A673 (cell line): Measurements from ENCODE around the gene LGALS13. TPM values are rescaled to one million over a fixed set of nuclear protein-coding genes. Genes with fewer than 3 reads are reported as not detected.

ENCODE experiments used
- Bru-seq: library from RNA; stranded (reverse); fragments of 400-500 nt; gene quantifications from one replicate; lab custom pipeline; 2021; lab: Mats Ljungman, UMichigan
- BruChase-seq, 2 experiments: library from RNA; stranded (reverse); fragments of 400-500 nt; gene quantifications; one replicate each; lab custom pipeline; 2021; lab: Mats Ljungman, UMichigan
- BruUV-seq: library from RNA; stranded (reverse); fragments of 400-500 nt; replicated peaks from 2 replicates; lab custom pipeline; 2021; lab: Mats Ljungman, UMichigan
- CTCF ChIA-PET: fragments of 300-600 bp; sonication (Branson Sonifier 250); formaldehyde crosslinking; loops from one replicate; lab custom pipeline; 2022; ENCODE audit warnings: antibody characterized with exemption; lab: Charles Lee
- POLR2A ChIA-PET: fragments of 300-600 bp; sonication (Branson Sonifier 250); formaldehyde crosslinking; loops from one replicate; lab custom pipeline; 2022; ENCODE audit warnings: antibody characterized with exemption; ENCODE audit not compliant: low non-redundant PET; lab: Charles Lee
- DNase-seq: peaks from one replicate; pipeline ENCODE4 v3.0.0-alpha.2; 2015; ENCODE audit warnings: low spot score
- H3K27ac ChIP-seq: fragments of 200-600 bp; sonication (generic); 2 replicates; pipeline ENCODE4 v1.5.1; 2016; ENCODE audit warnings: mixed run types, low read depth, mild to moderate bottlenecking, mixed read lengths, antibody characterized with exemption, low read length; ENCODE audit not compliant: poor library complexity, severe bottlenecking
- H3K27me3 ChIP-seq: fragments of 200-600 bp; sonication (generic); replicated peaks from 2 replicates; pipeline ENCODE4 v1.6.1; 2017; ENCODE audit warnings: mixed run types, low read depth, mild to moderate bottlenecking, mixed read lengths, antibody characterized with exemption, low read length; ENCODE audit not compliant: insufficient read depth, poor library complexity
- H3K36me3 ChIP-seq: fragments of 200-600 bp; sonication (generic); 2 replicates; pipeline ENCODE4 v1.6.1; 2016; ENCODE audit warnings: mixed run types, mild to moderate bottlenecking, mixed read lengths, antibody characterized with exemption, low read length; ENCODE audit not compliant: insufficient read depth, poor library complexity, severe bottlenecking
- H3K4me1 ChIP-seq: fragments of 200-600 bp; sonication (generic); 2 replicates; pipeline ENCODE4 v1.6.1; 2017; ENCODE audit warnings: mixed run types, mild to moderate bottlenecking, mixed read lengths, antibody characterized with exemption, low read length; ENCODE audit not compliant: insufficient read depth, poor library complexity, severe bottlenecking
- H3K4me3 ChIP-seq: fragments of 200-600 bp; sonication (generic); 2 replicates; pipeline ENCODE4 v1.5.1; 2016; ENCODE audit warnings: low read depth, mixed run types, mild to moderate bottlenecking, mixed read lengths, low read length; ENCODE audit not compliant: poor library complexity, severe bottlenecking
- H3K9me3 ChIP-seq: fragments of 200-600 bp; sonication (generic); 2 replicates; pipeline ENCODE4 v1.6.1; 2016; ENCODE audit warnings: mixed run types, low read depth, mild to moderate bottlenecking, mixed read lengths, antibody characterized with exemption, low read length; ENCODE audit not compliant: poor library complexity, severe bottlenecking
- CTCF ChIP-seq: fragments of 300-800, 200-600 bp; sonication (generic); conservative IDR thresholded peaks from 2 replicates; pipeline ENCODE4 v1.5.1; 2017; ENCODE audit warnings: low read depth, mild to moderate bottlenecking, antibody characterized with exemption, low read length, moderate library complexity, mixed read lengths
- EZH2 ChIP-seq: fragments of 200-600 bp; sonication (generic); IDR thresholded peaks from 2 replicates; pipeline ENCODE4 v1.6.1; 2017; ENCODE audit warnings: borderline replicate concordance, low read depth, mild to moderate bottlenecking, mixed read lengths, antibody characterized with exemption, low read length; ENCODE audit not compliant: poor library complexity, severe bottlenecking
- intact Hi-C: fragments of 100-400 bp; cut with micrococcal nuclease; formaldehyde crosslinking; loops from one replicate; pipeline ENCODE4 v1.10.0; 2022; ENCODE audit not compliant: unreplicated experiment
- long read RNA-seq: library from polyadenylated mRNA; stranded (forward); transcript quantifications from one replicate; pipeline ENCODE4 v2.0.0, GENCODE V29; 2022
- total RNA-seq: library from RNA; stranded (reverse); gene quantifications from 2 replicates; pipeline ENCODE4 v1.2.3, GENCODE V29; 2021

Gene LGALS13
- total RNA-seq (not detected in 2 replicates), Bru-seq, nascent RNA (not detected), BruChase-seq, experiment 1, labeled RNA remaining after a 2-hour chase (not detected), BruChase-seq, experiment 2, labeled RNA remaining after a 6-hour chase (not detected)
- long read RNA-seq = 0 reads

GRCh38 chr19:39602224-39602623 is at the start of gene LGALS13:
LGALS13 (plus strand) TSS chr19:39602524; CDS start chr19:39602569, 45 bp downstream.
- intact Hi-C loops = no loop called here
- H3K4me1 ChIP-seq = no peaks in the 10 kb centered on the region
- no peak for DNase-seq
- no TSS peak for BruUV-seq
- ChIA-PET POLR2A (no interaction called here), CTCF (no interaction called here)
- no peaks in the 10 kb centered on the region for H3K36me3 ChIP-seq
- no peaks in the 10 kb centered on the region for H3K9me3 ChIP-seq
- H3K27me3 ChIP-seq = peaks cover 58% of the 10 kb centered on the region
- H3K27ac ChIP-seq = no peak within 1 kb of the TSS
- TF ChIP-seq EZH2 (no peak), CTCF (no peak)
- H3K4me3 ChIP-seq = no peak within 1 kb of the TSS

- no peaks in the 10 kb centered on the region for H3K4me1 ChIP-seq
- DNase-seq = no peak
- intact Hi-C loops = no loop called here
- H3K36me3 ChIP-seq = no peaks in the 10 kb centered on the region
- TF ChIP-seq EZH2 = no peak
- no peak overlapping the region for H3K27ac ChIP-seq
- no TSS peak for BruUV-seq
- CTCF ChIA-PET = no interaction called here
- H3K27me3 ChIP-seq = peaks cover 7% of the 10 kb centered on the region
- H3K9me3 ChIP-seq = no peaks in the 10 kb centered on the region
- POLR2A ChIA-PET = no interaction called here
- H3K4me3 ChIP-seq = no peak overlapping the region
These were observed 49.2 kb upstream of the LGALS13 start for GRCh38 chr19:39553082-39553652.

- Histone ChIP-seq H3K36me3 (no peaks in the 10 kb centered on the region), H3K27ac (no peak overlapping the region), H3K9me3 (no peaks in the 10 kb centered on the region), H3K27me3 (peaks cover 7% of the 10 kb centered on the region), H3K4me1 (no peaks in the 10 kb centered on the region), H3K4me3 (no peak overlapping the region)
- intact Hi-C loops = no loop called here
- no peak for TF ChIP-seq EZH2
- TF ChIP-seq CTCF = no peak
- POLR2A ChIA-PET = no interaction called here
- DNase-seq = no peak
- no TSS peak for BruUV-seq
- CTCF ChIA-PET = interaction anchor here (0.6 kb wide), 1 partner anchor 611 kb away, joined by 5 read pairs; no protein-coding TSS in a partner anchor
These were observed 47.5 kb upstream of the LGALS13 start for GRCh38 chr19:39554701-39555311.
